OCI-M2 (cell line): ENCODE measurements around the gene MGAT4C.
"Not testable (repeated sequence)": the region's sequence is repeated elsewhere in the genome, so short reads cannot be mapped to it uniquely, and the experiment has no call there.

Experiments used
- DNase-seq: peaks from one replicate; lab custom pipeline; 2025; ENCODE audit not compliant: unreplicated experiment; lab: John Stamatoyannopoulos, UW

MGAT4C gene

GRCh38 chr12:86138770-86139169, 117.4 kb downstream of the MGAT4C start:
- DNase-seq: no peak

- no peak for DNase-seq
Observed at GRCh38 chr12:86137936-86138335, 118.3 kb downstream of the MGAT4C start.

- DNase-seq: no peak
Observed at GRCh38 chr12:86134561-86134960, 121.6 kb downstream of the MGAT4C start.

GRCh38 chr12:86126900-86127299, 129.3 kb downstream of the MGAT4C start:
- DNase-seq: not testable (repeated sequence)

- DNase-seq: no peak
Observed at GRCh38 chr12:86122846-86123468, 133.2 kb downstream of the MGAT4C start.

- DNase-seq: no peak
Observed at GRCh38 chr12:86118161-86118560, 138.0 kb downstream of the MGAT4C start.

GRCh38 chr12:86117711-86118110, 138.5 kb downstream of the MGAT4C start:
- no peak for DNase-seq

- no peak for DNase-seq
Observed at GRCh38 chr12:86104087-86104486, 152.1 kb downstream of the MGAT4C start.

- DNase-seq: no peak
Observed at GRCh38 chr12:86097161-86097560, 159.0 kb downstream of the MGAT4C start.

- no peak for DNase-seq
Observed at GRCh38 chr12:86091681-86092080, 164.5 kb downstream of the MGAT4C start.

GRCh38 chr12:86081843-86082242, 174.3 kb downstream of the MGAT4C start:
- DNase-seq: no peak

GRCh38 chr12:86059052-86059451, 197.1 kb downstream of the MGAT4C start:
- not testable (repeated sequence) for DNase-seq

GRCh38 chr12:86057092-86057845, 198.9 kb downstream of the MGAT4C start:
- no peak for DNase-seq

GRCh38 chr12:86052921-86053320, 203.3 kb downstream of the MGAT4C start:
- no peak for DNase-seq

GRCh38 chr12:86050010-86050409, 206.2 kb downstream of the MGAT4C start:
- no peak for DNase-seq

- DNase-seq: no peak
Observed at GRCh38 chr12:86044396-86044795, 211.8 kb downstream of the MGAT4C start.

GRCh38 chr12:86042062-86042461, 214.1 kb downstream of the MGAT4C start:
- no peak for DNase-seq

- DNase-seq: no peak
Observed at GRCh38 chr12:86018361-86018760, 237.8 kb downstream of the MGAT4C start.

- DNase-seq: no peak
Observed at GRCh38 chr12:86015026-86015425, 241.2 kb downstream of the MGAT4C start.

GRCh38 chr12:86006727-86007126, 249.5 kb downstream of the MGAT4C start:
- DNase-seq: no peak

GRCh38 chr12:85998074-85998473, 258.1 kb downstream of the MGAT4C start:
- DNase-seq: no peak

GRCh38 chr12:85996280-85996679, 259.9 kb downstream of the MGAT4C start:
- DNase-seq: no peak

GRCh38 chr12:85993746-85994145, 262.4 kb downstream of the MGAT4C start:
- no peak for DNase-seq
